T follicular helper cell (primary cell): ENCODE measurements around the gene CSNK1E.

Experiments
- DNase-seq: peaks from one replicate; pipeline ENCODE4 v3.0.0-alpha.2; 2020; ENCODE audit warnings: low read depth

CSNK1E gene

DNA sequence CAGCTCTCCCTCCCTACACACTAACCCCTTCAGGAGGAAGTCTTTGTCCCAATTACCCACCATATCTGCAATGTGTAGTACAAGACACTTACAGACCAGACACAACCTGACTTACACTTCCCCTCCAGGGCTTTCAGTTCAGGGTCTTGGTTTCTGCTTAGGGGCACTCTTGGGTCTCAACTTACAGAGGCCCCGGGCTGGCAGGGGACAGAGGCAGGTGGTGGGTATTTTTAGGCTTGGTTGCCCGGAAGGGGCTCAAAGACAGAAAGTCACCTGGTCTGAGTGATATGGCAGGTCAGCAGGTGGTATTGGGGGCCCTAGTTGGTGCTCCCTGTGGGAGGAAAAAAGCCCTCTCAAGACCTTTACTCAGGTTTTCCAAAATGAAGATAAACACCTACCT is 41.1 kb downstream of the CSNK1E start:
- DNase-seq, result no peak

DNA sequence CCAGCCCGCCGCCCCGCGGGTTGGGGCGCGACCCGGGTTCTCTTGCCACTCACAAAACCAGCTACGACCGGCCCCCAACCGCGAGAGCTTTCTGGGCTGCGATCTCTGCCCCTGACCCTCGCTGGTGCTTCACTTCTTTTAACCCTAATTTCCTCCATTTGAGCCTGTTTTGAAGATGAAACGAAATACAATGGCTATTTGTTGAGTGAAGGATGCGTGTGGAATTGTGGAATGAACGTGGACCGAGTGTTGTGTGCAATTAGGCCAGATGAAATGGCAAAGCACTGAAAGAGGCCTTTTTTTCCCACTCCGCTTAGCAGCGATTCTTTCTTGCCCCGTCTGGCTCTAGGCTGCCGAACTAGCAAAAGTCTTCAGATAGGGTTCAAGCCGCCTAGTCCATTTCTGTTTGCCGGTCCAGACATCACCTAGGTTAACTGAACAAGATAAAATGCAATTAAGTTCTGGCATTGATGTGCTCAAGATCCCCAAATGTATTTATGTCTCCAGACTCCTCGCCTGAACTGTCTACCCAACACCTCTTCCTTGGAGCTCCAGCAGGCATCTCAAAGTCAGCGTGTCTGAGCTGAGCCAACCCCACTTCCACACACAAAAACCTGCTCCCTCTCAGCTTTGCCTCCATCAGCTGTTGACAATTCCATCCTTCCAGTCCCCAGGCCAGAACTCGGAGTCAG is 44.0 kb downstream of the CSNK1E start:
- no peak for DNase-seq

DNA sequence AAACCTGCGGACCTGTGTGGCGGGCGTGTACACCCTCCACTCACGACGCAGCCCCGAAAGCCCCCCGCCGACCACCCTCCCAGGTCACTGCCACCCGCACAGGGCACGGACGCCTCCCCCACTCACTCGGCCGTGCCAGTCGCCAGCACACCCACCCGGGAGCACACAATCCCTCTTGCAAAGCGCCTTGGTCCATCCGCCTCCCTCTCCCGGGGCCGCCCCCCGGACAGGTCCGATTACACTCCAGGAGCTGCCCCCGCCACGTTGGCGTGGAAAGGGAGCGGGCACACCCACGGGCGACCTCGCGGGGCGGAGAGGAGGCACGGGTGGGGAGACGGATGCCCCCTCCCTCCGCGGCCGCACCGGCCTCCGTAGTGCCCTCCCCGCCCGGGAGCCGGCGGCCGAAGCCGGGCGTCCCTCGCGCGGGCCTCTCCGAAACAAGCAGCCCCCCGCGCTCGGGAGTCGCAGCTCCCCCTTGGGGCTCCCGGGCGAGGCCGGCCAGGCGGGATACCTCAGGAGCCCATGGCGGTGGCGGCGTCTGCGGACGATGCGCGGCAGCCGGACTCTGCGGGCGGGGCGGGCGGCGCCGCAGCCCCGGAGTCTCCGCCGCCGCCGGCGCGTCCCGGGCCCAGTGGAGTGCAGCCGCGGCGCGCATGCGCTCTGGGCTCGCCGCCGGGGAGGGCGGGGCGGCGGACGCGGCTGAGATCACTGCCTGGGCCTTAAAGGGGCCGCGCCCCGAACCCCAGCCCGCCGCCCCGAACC is 44.7 kb downstream of the CSNK1E start, which contains the start of gene TMEM184B:
TSS of gene TMEM184B (minus strand) at position 638 of the 762 bp plus-strand sequence. CDS start 25,049 bp downstream, outside the sequence.
- DNase-seq, result peak; percentile 74

- DNase-seq, result no peak
These were observed 45.3 kb downstream of the CSNK1E start for GRCh38 chr22:38271927-38272372.

GRCh38 chr22:38271101-38271500 is 46.1 kb downstream of the CSNK1E start:
- DNase-seq, result no peak

- no peak for DNase-seq
These were observed 46.9 kb downstream of the CSNK1E start for GRCh38 chr22:38270091-38270992.

- no peak for DNase-seq
These were observed 47.8 kb downstream of the CSNK1E start for GRCh38 chr22:38269466-38269865.

- peak; percentile 52 for DNase-seq
These were observed 50.1 kb downstream of the CSNK1E start for GRCh38 chr22:38267086-38267485.

DNA sequence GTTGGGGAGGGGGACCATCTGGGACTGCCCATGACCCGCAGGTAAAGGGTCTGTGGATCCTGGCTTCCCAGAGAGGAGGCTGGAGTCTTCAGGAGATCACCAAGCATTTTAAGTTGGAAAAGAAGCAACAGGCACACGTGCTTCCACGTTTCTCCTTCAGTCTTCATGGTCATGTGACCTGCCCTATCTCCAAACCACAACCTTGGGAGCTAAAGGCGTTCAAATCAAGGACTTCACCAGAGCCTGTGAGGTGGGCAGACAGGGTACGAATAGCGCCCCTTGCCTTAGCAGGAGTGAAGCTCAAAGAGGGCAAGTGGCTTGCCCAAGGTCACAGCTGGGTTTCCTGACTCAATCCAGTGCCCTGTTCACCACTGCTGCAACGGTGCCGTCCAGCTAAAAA is 51.1 kb downstream of the CSNK1E start:
- no peak for DNase-seq

GRCh38 chr22:38264322-38264843 is 52.9 kb downstream of the CSNK1E start:
- no peak for DNase-seq

GRCh38 chr22:38262051-38262795 is 55.0 kb downstream of the CSNK1E start:
- peak; percentile 8 for DNase-seq

- no peak for DNase-seq
These were observed 56.2 kb downstream of the CSNK1E start for GRCh38 chr22:38260761-38261681.

GRCh38 chr22:38259370-38259769 is 57.9 kb downstream of the CSNK1E start:
- no peak for DNase-seq

DNA sequence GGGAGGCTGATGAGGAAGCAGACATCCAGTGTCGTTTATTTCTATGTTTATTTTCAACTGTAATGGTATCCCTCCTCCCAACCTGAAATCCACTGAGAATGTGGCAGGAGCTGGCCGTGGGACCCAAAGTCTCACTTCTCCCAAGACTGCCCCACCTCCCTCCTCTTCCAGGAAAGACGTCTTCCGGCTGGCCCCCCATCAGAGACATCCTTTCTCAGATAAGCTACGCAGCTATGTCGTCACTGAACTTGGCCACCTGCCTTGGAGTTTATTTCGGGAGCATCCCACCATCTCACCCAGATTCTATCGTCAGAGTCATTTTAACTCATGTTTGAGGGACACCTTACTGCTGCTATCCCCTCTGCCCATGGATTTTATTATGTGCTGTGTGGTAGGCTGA is 58.3 kb downstream of the CSNK1E start:
- DNase-seq, result no peak

DNA sequence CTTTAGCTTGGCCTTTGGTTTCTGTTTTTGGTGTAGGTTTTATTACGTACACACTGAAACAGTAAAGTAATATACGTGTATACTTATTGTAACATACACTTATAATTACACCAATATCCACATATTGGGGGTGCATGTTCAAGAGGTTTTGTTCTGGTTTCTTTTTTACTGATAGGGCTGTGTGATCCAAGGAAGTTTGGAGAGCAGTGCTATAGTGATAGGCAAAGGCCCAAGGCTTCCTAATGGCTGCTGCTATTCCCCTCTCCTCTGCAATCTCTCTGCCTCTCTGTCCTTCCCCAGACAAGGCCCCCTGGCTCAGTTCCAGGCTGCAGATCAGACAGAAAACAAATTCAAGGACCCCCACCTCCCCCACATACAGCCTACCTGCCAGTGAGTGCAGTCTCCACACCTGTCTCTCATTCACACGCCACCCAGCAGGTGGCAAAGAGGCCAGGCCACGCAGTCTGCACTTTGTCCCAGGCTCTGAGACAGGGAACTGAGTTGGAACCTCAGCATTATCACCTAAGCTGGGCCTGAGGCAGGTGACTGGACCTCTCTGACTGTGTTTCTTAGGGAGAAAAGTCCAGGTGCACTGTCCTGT is 59.5 kb downstream of the CSNK1E start:
- DNase-seq, result no peak

GRCh38 chr22:38257181-38257580 is 60.1 kb downstream of the CSNK1E start:
- DNase-seq, result no peak

DNA sequence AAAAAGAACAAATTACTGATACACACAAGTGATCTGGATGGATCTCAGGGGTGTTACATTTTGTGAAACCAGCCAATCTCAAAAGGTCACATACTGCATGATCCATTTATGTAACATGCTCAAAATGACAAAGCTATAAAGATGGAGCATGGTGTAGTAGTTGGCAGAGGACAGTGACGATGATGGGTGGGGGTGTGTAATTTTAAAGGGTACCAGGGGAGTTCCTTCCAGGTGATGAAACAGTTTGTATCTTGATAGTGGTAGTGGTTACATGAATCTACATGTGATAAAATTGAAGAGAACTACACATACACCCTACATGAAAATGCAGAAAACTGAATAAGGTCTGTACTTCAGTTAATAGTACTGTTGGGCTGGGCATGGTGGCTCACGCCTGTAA is 61.5 kb downstream of the CSNK1E start:
- no peak for DNase-seq

DNA sequence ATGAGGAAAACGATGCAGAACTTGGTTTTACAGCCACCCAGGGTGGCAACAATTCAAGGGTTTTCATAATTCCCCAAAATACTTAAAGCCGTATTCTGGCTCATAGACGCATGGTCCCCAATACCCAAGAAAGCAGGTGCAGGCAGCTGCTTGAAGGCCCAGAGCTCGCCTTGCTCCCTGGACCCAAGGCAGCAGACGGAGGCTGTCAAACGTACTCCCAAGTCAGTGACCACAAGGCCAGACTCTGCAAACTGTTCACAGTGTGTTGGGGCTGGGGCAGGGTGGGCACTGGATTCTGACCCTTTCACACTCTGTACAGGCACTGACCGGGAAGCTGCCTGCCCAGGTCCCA is 65.9 kb downstream of the CSNK1E start:
- no peak for DNase-seq

- DNase-seq, result no peak
These were observed 66.4 kb downstream of the CSNK1E start for GRCh38 chr22:38250643-38251340.
